DND-41 (cell line): ENCODE results near the gene GAST.

Experiments used
- CTCF ChIP-seq: IDR thresholded peaks from 2 replicates; pipeline ENCODE4 v1.5.1; 2012; ENCODE audit warnings: borderline replicate concordance, low read length, moderate library complexity, mild to moderate bottlenecking; ENCODE audit not compliant: poor library complexity, severe bottlenecking; ENCODE audit errors: extremely low read depth
- EZH2 ChIP-seq: IDR thresholded peaks from 3 replicates; pipeline ENCODE4 v1.6.1; 2012; ENCODE audit warnings: borderline replicate concordance, low read depth, mild to moderate bottlenecking, moderate library complexity, low read length, inconsistent platforms; ENCODE audit not compliant: severe bottlenecking

- TF ChIP-seq CTCF (no peak), EZH2 (no peak)
These were observed 10.1 kb downstream of the GAST start for GRCh38 chr17:41722231-41722630.
